Skeletal muscle cell (primary cell): ENCODE results near the gene SPATS2L.
A peak's percentile ranks its signal among the peaks of the same experiment; 100 is the strongest.

Source experiments
- DNase-seq: peaks from one replicate; pipeline ENCODE4 v3.0.0-alpha.2; 2010; ENCODE audit warnings: low read depth
- H3K4me3 ChIP-seq: 2 replicates; pipeline ENCODE4 v1.5.1; 2011; ENCODE audit warnings: low read depth, mild to moderate bottlenecking, control low read depth, low read length, moderate library complexity

Gene SPATS2L

GRCh38 chr2:200451511-200451910 lies 145.0 kb downstream of the SPATS2L start:
- no peak overlapping the region for H3K4me3 ChIP-seq
- DNase-seq: no peak

GRCh38 chr2:200452377-200452776 lies 145.9 kb downstream of the SPATS2L start:
- no peak overlapping the region for H3K4me3 ChIP-seq
- no peak for DNase-seq

GRCh38 chr2:200453142-200453852 lies 146.8 kb downstream of the SPATS2L start:
- no peak for DNase-seq
- H3K4me3 ChIP-seq: no peak overlapping the region

DNA sequence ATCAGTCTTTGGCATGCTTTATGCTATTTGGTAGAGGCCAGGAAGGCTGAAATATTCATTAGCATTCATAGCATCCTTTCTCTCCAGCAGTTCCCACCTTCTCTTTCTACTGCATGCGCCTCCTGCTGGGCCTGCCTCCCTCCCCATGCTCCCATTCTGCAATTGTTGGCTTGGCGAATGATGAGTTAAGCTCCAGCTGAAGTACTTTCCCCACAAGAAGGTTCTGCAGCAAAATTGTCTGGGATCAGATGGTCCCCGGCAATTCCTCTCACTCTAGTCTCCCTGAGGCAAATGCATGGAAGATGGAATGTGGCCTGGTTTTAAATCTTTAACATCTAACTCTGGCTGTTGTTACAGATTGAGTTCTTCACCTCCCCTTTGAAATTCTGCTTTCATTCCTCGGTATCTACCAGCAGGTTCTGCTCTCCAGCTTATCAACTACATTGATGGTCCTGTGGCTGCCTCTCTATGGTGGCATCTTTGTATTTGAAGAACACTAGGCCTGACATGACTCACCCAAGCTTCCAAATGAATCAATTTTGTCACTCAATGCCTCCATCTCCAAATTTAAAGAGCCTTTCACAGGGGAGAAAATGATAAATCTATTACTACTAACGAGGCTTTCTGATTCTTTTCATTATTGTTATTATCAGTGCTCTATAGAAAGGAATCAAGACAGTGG lies 147.5 kb downstream of the SPATS2L start:
- H3K4me3 ChIP-seq: no peak overlapping the region
- no peak for DNase-seq

GRCh38 chr2:200454927-200455801 lies 148.7 kb downstream of the SPATS2L start:
- no peak for DNase-seq
- H3K4me3 ChIP-seq: no peak overlapping the region

DNA sequence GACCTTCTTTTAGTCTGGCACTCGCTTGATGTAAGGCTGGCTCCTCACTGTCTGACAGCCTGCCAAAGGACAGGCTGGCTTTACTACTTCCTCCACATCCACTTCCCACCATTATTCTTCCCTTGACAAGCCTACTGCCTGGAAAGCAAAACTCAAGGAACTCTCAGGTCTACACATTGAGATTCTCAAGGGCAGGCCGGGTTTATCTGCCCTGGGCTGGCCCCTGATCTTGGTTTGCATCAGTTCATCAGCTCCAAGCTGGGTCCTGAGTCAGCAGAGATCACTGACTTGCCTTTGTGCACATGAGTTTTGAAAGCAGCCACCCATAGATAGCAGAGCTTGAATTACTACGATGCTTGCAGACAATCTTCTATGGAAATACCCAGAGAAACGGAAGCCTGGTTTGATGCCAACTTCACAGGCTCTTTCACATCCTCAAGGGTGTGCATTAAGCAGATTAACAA lies 149.5 kb downstream of the SPATS2L start:
- DNase-seq: no peak
- H3K4me3 ChIP-seq: no peak overlapping the region

- DNase-seq: no peak
- no peak overlapping the region for H3K4me3 ChIP-seq
These were observed 150.1 kb downstream of the SPATS2L start for GRCh38 chr2:200456567-200456966.

DNA sequence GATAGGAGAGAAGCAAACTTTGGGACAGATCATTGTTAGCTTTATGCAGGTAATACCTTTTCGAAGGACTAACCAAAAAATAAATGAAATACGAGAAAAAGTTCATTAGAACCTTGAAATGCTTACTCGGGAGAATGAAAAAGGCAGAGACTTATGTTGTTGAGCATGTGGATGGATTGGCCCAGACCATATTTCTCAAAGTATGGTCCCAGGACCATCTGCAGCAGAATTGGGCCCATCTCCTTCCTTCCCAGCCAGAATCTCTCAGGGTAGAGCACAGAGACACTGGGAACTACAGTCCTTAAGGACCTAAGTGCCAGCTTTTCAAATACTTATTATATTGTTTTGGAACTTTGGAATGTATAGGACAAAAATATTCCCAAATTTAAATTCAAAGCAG lies 152.6 kb downstream of the SPATS2L start:
- no peak overlapping the region for H3K4me3 ChIP-seq

GRCh38 chr2:200461846-200462710 lies 155.6 kb downstream of the SPATS2L start:
- DNase-seq: no peak
- no peak overlapping the region for H3K4me3 ChIP-seq

More for the DNA sequence above, 152.6 kb downstream of the SPATS2L start:
- no peak for DNase-seq

GRCh38 chr2:200463452-200463851 lies 157.0 kb downstream of the SPATS2L start:
- DNase-seq: no peak
- H3K4me3 ChIP-seq: no peak overlapping the region

- peak; percentile 67 for DNase-seq
- H3K4me3 ChIP-seq: no peak overlapping the region
These were observed 160.2 kb downstream of the SPATS2L start for GRCh38 chr2:200466425-200467418.

- no peak for DNase-seq
- H3K4me3 ChIP-seq: no peak overlapping the region
These were observed 161.6 kb downstream of the SPATS2L start for GRCh38 chr2:200467806-200468681.

DNA sequence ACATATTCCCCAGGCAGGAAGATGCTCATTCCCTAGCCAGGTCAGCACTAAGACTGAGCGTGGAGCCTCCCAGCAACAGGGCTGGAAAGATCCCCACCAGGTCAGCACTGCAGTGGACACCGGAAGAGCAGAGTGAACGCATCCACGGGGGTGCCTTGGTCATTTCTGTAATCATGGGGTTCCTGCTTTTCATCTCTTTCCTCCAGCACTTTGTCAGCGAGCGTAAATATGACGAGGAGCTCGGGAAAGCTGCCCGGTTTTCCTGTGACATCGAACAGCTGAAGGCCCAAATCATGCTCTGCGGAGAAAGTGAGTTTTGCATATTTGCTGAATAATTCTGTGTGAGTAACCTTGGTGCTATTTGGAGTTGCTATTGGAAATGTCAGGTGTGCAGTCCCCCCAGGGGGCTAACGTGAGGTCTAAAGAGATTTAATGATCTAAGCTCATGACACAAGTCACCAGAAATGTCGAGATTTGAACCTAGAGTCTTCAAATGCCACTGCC lies 163.3 kb downstream of the SPATS2L start:
- H3K4me3 ChIP-seq: no peak overlapping the region
- DNase-seq: no peak

- DNase-seq: no peak
- no peak overlapping the region for H3K4me3 ChIP-seq
These were observed 163.7 kb downstream of the SPATS2L start for GRCh38 chr2:200470230-200470629.

GRCh38 chr2:200471324-200471848 lies 164.9 kb downstream of the SPATS2L start:
- H3K4me3 ChIP-seq: no peak overlapping the region
- no peak for DNase-seq

DNA sequence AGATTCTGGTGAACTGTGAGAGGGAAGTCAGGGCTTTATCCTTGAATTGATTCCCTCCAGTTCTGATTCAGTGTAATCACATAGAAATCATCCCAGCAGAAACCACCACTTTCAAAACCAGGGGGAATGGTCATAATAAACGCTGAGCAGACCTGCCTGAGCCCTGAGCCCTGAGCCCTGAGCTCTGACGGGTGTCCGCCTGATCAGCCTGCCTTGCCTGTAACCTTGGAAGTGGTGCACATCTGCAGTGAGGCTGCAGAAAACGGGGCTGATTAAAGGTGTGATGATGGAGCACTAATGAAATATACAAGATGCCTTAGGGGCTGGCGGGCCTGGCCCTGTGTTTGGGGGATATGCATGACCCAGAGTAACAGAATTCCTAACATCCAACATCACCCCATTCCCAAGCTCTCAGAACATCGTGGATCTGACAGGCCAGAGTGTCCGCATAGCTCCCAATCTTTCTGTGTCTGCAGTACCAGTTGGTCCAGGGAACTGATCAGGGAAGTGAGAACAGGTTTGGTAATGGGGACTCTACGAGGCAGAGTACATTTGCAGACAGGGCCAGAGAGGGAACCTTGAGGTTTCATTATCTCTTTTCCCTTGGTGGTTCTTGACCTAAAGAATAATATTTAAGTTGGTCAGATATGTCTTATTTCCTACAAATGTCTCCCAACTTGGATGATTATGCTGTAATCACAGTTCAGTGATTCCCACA lies 165.6 kb downstream of the SPATS2L start:
- H3K4me3 ChIP-seq: no peak overlapping the region
- no peak for DNase-seq
